ENCODE results near the gene RNU4-1.

Gene RNU4-1

DNA sequence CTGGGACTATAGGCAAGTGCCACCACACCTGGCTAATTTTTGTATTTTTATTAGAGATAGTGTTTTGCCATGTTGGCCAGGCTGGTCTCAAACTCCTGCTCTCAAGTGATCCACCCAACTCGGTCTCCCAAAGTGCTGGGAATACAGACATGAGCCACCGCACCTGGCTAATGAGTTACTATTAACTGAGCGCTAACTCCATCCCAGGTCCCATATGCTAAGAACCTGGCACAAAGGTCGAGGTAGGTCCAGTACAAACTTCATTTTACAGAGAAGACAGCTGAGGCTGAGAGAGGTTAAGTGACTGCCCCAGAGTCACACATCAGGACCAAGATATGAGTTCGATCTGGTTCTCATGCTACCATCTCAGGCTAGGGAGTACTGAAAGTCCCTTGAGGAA lies 39.0 kb upstream of the RNU4-1 start:
- DNase-seq (ENCODE audit: low read depth) = no peak
- no peak overlapping the region for H3K4me3 ChIP-seq (ENCODE audit: low read length)
- TF ChIP-seq CTCF (IDR thresholded peaks at IDR 0.05; ENCODE audit: insufficient read depth, low read depth, low read length, missing control alignments) = no peak

- DNase-seq (ENCODE audit: low read depth) = no peak
- no peak for TF ChIP-seq CTCF (IDR thresholded peaks at IDR 0.05; ENCODE audit: insufficient read depth, low read depth, low read length, missing control alignments)
- H3K4me3 ChIP-seq (ENCODE audit: low read length) = no peak overlapping the region
Measured at GRCh38 chr12:120331390-120331789, 38.4 kb upstream of the RNU4-1 start.

- no peak for DNase-seq (ENCODE audit: low read depth)
- H3K4me3 ChIP-seq (ENCODE audit: low read length) = no peak overlapping the region
- no peak for TF ChIP-seq CTCF (IDR thresholded peaks at IDR 0.05; ENCODE audit: insufficient read depth, low read depth, low read length, missing control alignments)
Measured at GRCh38 chr12:120328228-120328627, 35.2 kb upstream of the RNU4-1 start.

GRCh38 chr12:120327593-120327992 lies 34.6 kb upstream of the RNU4-1 start, which contains the start of gene PLA2G1B:
TSS of gene PLA2G1B (minus strand) at chr12:120327779. CDS start at chr12:120327753, 26 bp downstream.
- TF ChIP-seq CTCF (IDR thresholded peaks at IDR 0.05; ENCODE audit: insufficient read depth, low read depth, low read length, missing control alignments) = no peak
- H3K4me3 ChIP-seq (ENCODE audit: low read length) = no peak within 1 kb of the TSS
- no peak for DNase-seq (ENCODE audit: low read depth)

DNA sequence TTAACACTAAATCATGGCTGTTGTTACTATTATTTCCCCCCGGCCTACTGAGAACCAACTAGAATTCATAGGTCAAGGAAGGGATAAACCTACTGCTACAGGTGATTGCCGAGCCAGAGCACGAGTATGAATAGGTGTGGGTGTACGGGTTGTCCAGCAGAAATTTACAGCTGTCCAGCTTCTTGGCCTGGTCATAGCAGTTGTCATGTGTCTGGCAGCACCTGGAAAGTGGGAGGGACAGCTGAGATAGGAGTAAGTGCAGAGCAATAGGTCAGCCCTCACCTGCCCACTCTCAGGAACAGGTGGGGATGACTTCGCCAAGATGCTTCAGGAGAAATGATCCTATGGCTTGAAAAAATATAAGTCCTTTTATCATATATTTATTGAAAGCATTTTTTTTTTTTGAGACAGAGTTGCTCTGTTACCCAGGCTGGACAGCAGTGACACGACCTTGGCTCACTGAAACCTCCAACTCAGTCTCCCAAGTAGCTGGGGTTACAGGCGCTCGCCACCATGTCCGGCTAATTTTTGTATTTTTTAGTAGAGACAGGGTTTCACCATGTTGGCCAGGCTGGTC lies 31.9 kb upstream of the RNU4-1 start:
- TF ChIP-seq CTCF (IDR thresholded peaks at IDR 0.05; ENCODE audit: insufficient read depth, low read depth, low read length, missing control alignments) = no peak
- no peak for DNase-seq (ENCODE audit: low read depth)
- no peak overlapping the region for H3K4me3 ChIP-seq (ENCODE audit: low read length)

DNA sequence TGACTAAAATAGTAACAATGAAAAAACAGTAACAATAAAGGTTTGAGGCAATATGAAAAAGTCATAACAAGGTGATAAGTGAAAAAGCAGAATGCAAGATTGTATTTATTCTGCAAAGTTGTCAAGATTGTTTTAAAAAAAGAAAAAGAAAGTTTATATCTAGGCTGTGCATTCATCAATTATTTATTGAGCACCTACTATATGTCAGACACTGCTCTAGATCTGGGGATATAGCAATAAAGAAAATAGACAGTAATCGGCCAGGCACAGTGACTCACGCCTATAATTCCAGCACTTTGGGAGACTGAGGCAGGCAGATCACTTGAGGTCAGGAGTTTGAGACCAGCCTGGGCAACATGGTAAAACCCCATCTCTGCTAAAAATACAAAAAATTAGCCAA lies 30.7 kb upstream of the RNU4-1 start:
- DNase-seq (ENCODE audit: low read depth) = no peak
- no peak for TF ChIP-seq CTCF (IDR thresholded peaks at IDR 0.05; ENCODE audit: insufficient read depth, low read depth, low read length, missing control alignments)
- no peak overlapping the region for H3K4me3 ChIP-seq (ENCODE audit: low read length)
